Omental fat pad (tissue), 4 donors: ENCODE data around the gene MMAA. TPM values are rescaled to one million over a fixed set of nuclear protein-coding genes. Genes with fewer than 3 reads are reported as not detected.
"Not testable (repeated sequence)": the region's sequence is repeated elsewhere in the genome, so short reads cannot be mapped to it uniquely, and the experiment has no call there.

Source experiments
- ATAC-seq: fragments of 150-250 bp; one replicate; pipeline ENCODE4 v1.9.1; 2016; ENCODE audit warnings: mild to moderate bottlenecking, moderate library complexity; ENCODE audit not compliant: low FRiP score
- DNase-seq: peaks from one replicate; pipeline ENCODE4 v3.0.0-alpha.2; 2019; ENCODE audit warnings: low spot score
- CTCF ChIP-seq, 3 donors: fragments of 450-650 bp; IDR thresholded peaks; one replicate each; pipeline ENCODE4 v1.5.1; 2016 to 2017; ENCODE audit warnings: antibody characterized with exemption in 3 of 3, mild to moderate bottlenecking in 3 of 3, moderate library complexity in 2 of 3
- total RNA-seq, 4 donors: library from RNA; depleted of rRNA; stranded (reverse); fragments of >200 nt; gene quantifications; one replicate each; pipeline ENCODE4 v1.1.0, GENCODE V29; 2016

MMAA gene
- total RNA-seq = 1 to 10 TPM; 2.8 to 5.7 (median 4.5) TPM

DNA sequence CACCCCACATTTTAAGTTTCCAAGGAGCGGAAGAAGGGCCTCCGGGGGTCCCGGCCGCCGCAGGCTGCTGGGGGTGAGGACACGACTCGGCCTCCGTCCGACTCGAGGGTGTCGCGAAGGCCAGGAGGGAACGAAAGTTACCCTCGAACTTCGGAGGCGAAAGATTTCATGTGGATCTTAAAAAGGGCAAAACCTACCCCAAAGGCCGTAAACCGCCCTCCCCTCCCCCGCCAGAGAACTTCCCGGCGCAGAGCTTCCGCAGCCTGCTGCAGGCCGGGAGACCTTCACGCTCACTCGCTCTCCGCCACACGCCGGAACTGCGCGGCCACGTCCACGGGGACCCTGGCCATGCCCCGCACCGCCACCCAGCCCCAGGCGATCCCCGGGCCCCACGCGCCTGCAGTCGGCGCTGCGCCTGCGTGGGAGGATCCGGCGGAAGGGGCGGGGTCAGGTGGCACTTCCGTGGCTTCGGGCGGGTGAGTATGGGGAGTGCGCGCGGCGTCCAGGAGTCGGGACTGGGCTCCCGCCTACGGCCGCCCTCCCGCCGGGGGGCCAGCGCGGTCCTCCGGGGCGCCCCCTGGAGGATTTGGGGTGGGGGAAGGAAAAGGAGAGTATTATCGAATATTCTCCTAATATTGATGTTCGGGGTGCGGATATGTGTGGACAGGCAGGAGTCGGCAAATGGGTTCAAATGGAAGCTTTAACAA is at the start of gene MMAA:
Gene MMAA (plus strand): TSS at position 454 of the 707 bp plus-strand sequence. CDS start 19,755 bp downstream, outside the sequence.
- TF ChIP-seq CTCF (IDR thresholded peaks at IDR 0.05) = peak in 2 of 3 donors; percentile 14 to 47
- peak; percentile 99 for ATAC-seq
- DNase-seq = peak; percentile 82

- not testable (repeated sequence) for ATAC-seq, DNase-seq
These were observed 44.6 kb upstream of the MMAA start for GRCh38 chr4:145574546-145574945.

GRCh38 chr4:145580906-145581305 is 38.3 kb upstream of the MMAA start:
- DNase-seq (no peak), ATAC-seq (no peak)
- no peak for TF ChIP-seq CTCF (IDR thresholded peaks at IDR 0.05)

DNA sequence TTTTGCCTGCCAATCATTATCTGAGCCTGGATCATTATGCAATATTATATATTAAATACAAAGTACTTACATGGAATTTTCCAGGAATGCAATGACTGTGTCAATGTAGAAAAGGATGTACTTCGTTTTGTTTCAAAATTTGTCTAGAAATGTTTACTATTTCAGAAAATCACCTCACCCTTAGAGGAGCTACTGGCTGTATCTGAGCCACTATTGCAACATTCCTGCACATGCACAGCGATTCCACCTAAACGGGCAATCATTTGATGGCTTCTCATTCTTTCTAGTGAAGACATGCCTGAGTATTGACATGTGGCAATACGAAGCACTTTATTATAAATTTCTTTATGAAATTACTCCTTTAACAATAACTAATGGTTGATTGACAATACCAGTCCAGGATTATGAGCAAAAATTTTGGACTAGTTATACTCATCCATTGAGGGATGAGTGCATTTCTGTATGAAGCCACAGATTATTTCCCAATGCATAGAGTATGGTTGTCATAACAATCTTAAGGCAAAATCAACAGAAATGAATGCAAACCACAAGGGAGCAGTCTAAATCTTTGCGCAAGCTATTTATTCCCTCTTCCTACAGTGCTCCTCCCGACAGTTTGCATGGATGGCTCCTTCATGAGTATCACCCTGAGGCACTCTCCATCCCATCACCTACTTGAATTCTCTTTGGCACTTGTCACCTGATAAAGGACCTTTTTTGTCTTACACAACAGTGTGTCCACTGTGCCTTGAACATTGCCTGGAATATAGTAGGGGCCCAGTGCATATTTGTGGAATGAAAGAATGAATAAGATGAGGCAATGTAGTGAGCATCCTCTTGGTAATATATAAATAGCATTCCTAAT is 35.8 kb upstream of the MMAA start:
- ATAC-seq (no peak), DNase-seq (no peak)
- TF ChIP-seq CTCF (IDR thresholded peaks at IDR 0.05) = no peak

GRCh38 chr4:145587088-145587754 is 32.0 kb upstream of the MMAA start:
- no peak for DNase-seq
- no peak for ATAC-seq
- TF ChIP-seq CTCF (IDR thresholded peaks at IDR 0.05) = no peak

DNA sequence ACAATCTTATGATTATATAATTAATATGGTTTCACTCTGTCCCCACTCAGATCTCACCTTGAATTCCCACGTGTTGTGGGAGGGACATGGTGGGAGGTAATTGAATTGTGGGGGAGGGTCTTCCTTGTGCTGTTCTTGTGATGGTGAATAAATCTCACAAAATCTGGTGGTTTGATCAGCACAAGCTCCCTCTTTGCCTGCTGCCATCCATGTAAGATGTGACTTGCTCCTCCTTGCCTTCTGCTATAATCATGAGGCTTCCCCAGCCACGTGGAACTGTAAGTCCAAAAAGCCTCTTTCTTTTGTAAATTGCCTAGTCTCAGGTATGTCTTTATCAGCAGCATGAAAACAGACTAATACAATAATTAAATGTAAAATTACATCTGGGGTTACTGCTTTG is 29.8 kb upstream of the MMAA start:
- DNase-seq, ATAC-seq: not testable (repeated sequence)

DNA sequence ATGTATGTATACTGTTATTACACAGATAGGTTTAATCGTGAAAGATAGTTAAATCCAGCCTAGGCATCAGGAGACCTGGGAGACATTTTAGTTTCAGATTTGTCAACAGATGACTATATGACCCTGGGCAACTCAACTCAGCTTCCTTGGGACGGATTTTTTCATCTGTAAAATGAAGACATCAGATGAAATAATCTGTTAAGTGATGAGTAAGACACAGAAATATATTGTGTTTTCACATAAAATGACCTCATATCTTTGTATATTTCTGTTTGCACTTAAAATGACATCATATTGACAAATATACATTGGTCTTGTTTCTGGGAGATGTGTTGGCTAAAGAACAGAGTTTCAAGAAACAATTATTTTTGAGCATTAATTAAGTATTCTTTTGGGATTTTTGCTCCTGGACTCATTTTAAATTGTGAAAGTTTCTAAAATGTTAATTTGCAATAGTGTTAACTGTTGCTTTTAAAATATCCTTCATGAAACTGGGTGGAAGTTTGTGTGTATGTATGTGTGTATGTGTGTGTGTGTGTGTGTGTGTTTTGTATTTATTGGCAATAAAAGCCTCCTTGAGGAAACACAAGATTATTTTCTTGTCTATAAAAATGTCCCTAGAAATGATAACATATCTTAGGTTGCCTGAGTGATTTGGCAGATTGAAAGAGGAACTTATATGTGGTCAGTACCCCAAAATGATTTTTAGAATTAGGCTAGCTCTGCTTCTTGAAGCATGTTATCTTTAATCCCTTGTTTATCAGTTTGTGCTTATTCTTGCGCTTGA is 29.1 kb upstream of the MMAA start:
- no peak for ATAC-seq
- DNase-seq = no peak
- no peak for TF ChIP-seq CTCF (IDR thresholded peaks at IDR 0.05)
